Measurements from ENCODE around the gene KLF2.
"Not testable (repeated sequence)": the region's sequence is repeated elsewhere in the genome, so short reads cannot be mapped to it uniquely, and the experiment has no call there.

The KLF2 gene

GRCh38 chr19:16336571-16336970 lies 11.9 kb downstream of the KLF2 start:
- no peak for DNase-seq (ENCODE audit: low spot score)

- DNase-seq (ENCODE audit: low spot score) = no peak
Observed at GRCh38 chr19:16337809-16338469, 13.3 kb downstream of the KLF2 start.

GRCh38 chr19:16338470-16339360 lies 14.1 kb downstream of the KLF2 start:
- no peak for DNase-seq (ENCODE audit: low spot score)

- DNase-seq (ENCODE audit: low spot score) = no peak
Observed at GRCh38 chr19:16339361-16339725, 14.7 kb downstream of the KLF2 start.

GRCh38 chr19:16340092-16340491 lies 15.5 kb downstream of the KLF2 start:
- DNase-seq (ENCODE audit: low spot score) = no peak

GRCh38 chr19:16340654-16341053 lies 16.0 kb downstream of the KLF2 start:
- no peak for DNase-seq (ENCODE audit: low spot score)

- DNase-seq (ENCODE audit: low spot score) = no peak
Observed at GRCh38 chr19:16342002-16342715, 17.5 kb downstream of the KLF2 start.

GRCh38 chr19:16343156-16343555 lies 18.5 kb downstream of the KLF2 start:
- no peak for DNase-seq (ENCODE audit: low spot score)

GRCh38 chr19:16345457-16345856 lies 20.8 kb downstream of the KLF2 start:
- no peak for DNase-seq (ENCODE audit: low spot score)

- DNase-seq (ENCODE audit: low spot score) = not testable (repeated sequence)
Observed at GRCh38 chr19:16347099-16347498, 22.5 kb downstream of the KLF2 start.

- no peak for DNase-seq (ENCODE audit: low spot score)
Observed at GRCh38 chr19:16347706-16348105, 23.1 kb downstream of the KLF2 start.

- DNase-seq (ENCODE audit: low spot score) = no peak
Observed at GRCh38 chr19:16349551-16350152, 25.0 kb downstream of the KLF2 start.

GRCh38 chr19:16351133-16351809 lies 26.6 kb downstream of the KLF2 start:
- no peak for DNase-seq (ENCODE audit: low spot score)

- no peak for DNase-seq (ENCODE audit: low spot score)
Observed at GRCh38 chr19:16355293-16356043, 30.8 kb downstream of the KLF2 start.

GRCh38 chr19:16358456-16358855 lies 33.8 kb downstream of the KLF2 start:
- no peak for DNase-seq (ENCODE audit: low spot score)

GRCh38 chr19:16359074-16359473 lies 34.4 kb downstream of the KLF2 start:
- DNase-seq (ENCODE audit: low spot score) = no peak

- no peak for DNase-seq (ENCODE audit: low spot score)
Observed at GRCh38 chr19:16359964-16360363, 35.3 kb downstream of the KLF2 start.

- no peak for DNase-seq (ENCODE audit: low spot score)
Observed at GRCh38 chr19:16360738-16361137, 36.1 kb downstream of the KLF2 start.

- no peak for DNase-seq (ENCODE audit: low spot score)
Observed at GRCh38 chr19:16361254-16361653, 36.6 kb downstream of the KLF2 start.

GRCh38 chr19:16361926-16362325 lies 37.3 kb downstream of the KLF2 start:
- no peak for DNase-seq (ENCODE audit: low spot score)
